ENCODE results near the gene MIEN1.
"Not testable (repeated sequence)": the region's sequence is repeated elsewhere in the genome, so short reads cannot be mapped to it uniquely, and the experiment has no call there.

MIEN1 gene

DNA sequence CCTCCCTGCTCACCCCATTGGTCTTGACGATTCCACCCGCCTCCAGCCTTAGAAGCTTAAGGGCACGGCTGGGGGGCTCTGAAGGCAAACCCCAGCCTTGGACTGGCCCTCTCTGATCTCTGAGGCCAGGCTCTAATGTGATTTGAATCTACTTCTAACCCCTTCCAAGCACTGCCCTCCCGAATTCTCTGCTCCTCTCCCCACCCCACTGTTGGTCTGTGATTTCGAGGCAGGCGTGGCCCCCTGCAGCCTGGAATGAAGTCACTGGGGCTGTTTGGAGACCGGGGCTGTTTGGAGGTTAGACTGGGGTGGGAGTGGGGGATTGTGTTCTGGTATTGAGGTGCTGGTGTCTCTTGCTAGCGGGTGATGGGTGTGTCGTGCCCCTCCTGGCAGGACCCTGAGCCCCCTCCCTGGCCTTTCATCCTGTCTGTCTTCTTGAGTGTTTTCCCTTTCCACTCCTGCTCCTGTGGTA, 9.6 kb upstream of the MIEN1 start:
- DNase-seq, result no peak

DNA sequence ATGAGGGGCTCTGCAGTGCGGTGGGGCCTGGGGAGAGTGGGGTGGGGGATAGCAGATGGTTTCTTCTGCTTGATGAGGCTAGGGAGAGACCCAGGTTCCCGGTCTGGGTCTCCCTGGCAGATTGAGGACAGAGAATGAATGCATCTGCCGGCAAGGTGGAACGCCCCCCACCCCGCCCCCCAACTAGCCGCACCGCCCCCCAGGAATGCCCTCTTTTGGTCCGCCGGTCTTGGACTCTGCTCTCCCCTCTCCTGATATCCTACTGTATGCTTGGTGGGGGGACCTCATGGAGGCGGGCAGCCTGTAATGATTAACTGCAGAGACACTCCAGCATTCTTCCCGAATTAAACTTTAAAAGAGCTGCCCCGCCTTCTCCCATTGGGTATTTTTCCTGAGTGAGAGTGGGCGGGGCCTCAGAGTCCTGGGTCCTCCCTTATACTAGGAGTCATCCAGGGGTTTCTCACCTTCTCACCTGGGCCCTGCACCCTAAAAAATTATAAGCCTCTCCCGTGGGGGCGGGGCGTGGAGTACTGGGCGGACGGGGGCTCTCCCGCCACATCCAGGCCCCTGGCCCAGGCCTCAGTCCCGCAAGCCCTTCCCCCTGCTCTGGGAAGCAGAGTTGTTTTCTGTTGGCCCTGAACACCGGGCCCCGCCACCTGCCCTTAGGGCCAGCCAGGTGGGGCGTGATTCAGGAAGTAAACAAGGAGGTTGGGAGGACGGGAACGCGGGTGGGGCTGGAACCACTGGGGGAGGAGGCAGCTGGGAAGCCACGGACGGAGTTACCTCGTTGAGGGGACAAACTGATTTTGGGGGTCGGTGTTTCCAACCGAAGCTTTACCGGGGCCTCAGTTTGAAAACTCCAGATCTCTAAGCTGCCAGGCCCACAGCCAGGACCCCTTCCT, 8.9 kb upstream of the MIEN1 start:
- DNase-seq, result no peak

DNA sequence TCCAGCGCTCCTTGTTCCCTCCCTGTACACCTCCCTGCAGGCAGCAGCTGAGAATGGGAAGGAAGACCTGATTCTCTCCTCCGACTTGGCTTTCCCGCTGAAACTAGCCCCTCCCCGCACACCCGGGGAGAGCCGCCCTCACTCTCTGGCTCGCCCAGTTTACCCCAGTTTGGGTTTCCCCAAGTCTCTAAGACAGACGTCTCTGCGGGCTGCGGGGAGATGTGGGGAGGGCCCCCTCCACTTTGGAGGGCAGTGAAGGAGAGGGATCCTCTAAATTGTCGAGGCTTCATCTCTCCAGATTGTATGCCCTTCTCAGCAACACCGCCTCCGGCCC, 8.2 kb upstream of the MIEN1 start:
- no peak for DNase-seq

- DNase-seq, result no peak
Measured at GRCh38 chr17:39737760-39738567, 7.6 kb upstream of the MIEN1 start, which contains the start of gene GRB7. Gene GRB7 (plus strand): TSS chr17:39737938. CDS start chr17:39742302, 4,364 bp downstream.

- no peak for DNase-seq
Measured at GRCh38 chr17:39737206-39737759, 7.0 kb upstream of the MIEN1 start.

GRCh38 chr17:39736319-39737165, 6.2 kb upstream of the MIEN1 start:
- no peak for DNase-seq

GRCh38 chr17:39735882-39736281, 5.5 kb upstream of the MIEN1 start:
- DNase-seq, result no peak

DNA sequence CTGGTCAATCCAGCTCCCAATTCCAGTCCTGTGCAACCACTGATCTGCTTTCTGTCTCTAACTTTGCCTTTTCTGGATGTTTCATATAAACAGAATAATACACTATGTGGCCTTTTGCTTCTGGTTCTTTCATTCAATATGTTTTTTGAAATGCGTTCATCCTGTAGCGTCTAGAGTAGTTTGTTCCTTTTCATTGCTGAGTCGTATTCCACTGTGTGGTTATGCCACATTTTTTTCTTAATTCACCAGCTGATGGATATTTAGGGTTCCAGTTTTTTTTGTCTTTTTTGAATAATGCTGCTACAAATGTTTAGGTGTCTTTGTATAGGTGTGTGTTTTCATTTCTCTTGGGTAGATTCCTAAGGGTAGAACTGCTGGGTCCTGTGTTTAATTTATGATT, 2.3 kb upstream of the MIEN1 start:
- no peak for DNase-seq

GRCh38 chr17:39729280-39729851, 966 bp downstream of the MIEN1 start:
- no peak for DNase-seq

DNA sequence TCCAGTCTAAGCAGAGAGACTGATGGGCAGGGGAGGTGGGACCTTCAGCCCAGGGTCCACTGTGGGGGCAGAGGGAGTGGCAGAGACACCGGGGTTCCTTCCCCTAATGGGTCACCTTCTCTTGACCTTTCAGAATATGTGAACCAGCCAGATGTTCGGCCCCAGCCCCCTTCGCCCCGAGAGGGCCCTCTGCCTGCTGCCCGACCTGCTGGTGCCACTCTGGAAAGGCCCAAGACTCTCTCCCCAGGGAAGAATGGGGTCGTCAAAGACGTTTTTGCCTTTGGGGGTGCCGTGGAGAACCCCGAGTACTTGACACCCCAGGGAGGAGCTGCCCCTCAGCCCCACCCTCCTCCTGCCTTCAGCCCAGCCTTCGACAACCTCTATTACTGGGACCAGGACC, 2.8 kb downstream of the MIEN1 start:
- no peak for DNase-seq

GRCh38 chr17:39726617-39727016, 3.7 kb downstream of the MIEN1 start:
- DNase-seq, result no peak

GRCh38 chr17:39725923-39726322, 4.4 kb downstream of the MIEN1 start:
- DNase-seq, result not testable (repeated sequence)

- no peak for DNase-seq
Measured at GRCh38 chr17:39724731-39725130, 5.6 kb downstream of the MIEN1 start.

- DNase-seq, result no peak
Measured at GRCh38 chr17:39722965-39723848, 7.1 kb downstream of the MIEN1 start.

DNA sequence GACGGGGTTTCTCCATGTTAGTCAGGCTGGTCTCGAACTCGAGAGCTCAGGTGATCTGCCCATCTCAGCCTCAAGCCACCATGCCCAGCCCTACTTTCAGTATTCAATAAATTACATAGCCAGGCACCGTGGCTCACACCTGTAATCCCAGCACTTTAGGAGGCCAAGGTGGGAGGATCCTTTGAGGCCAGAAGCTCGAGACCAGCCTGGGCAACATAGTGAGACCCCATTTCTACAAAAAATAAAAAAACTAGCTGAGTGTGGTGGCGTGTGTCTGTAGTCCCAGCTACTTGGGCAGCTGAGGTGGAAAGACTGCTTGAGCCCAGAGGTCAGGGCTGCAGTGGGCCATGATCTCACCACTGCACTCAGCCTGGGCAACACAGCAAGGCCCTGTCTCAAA, 8.2 kb downstream of the MIEN1 start:
- DNase-seq, result no peak

- no peak for DNase-seq
Measured at GRCh38 chr17:39719563-39720355, 10.6 kb downstream of the MIEN1 start.

GRCh38 chr17:39717660-39718059, 12.7 kb downstream of the MIEN1 start:
- no peak for DNase-seq

DNA sequence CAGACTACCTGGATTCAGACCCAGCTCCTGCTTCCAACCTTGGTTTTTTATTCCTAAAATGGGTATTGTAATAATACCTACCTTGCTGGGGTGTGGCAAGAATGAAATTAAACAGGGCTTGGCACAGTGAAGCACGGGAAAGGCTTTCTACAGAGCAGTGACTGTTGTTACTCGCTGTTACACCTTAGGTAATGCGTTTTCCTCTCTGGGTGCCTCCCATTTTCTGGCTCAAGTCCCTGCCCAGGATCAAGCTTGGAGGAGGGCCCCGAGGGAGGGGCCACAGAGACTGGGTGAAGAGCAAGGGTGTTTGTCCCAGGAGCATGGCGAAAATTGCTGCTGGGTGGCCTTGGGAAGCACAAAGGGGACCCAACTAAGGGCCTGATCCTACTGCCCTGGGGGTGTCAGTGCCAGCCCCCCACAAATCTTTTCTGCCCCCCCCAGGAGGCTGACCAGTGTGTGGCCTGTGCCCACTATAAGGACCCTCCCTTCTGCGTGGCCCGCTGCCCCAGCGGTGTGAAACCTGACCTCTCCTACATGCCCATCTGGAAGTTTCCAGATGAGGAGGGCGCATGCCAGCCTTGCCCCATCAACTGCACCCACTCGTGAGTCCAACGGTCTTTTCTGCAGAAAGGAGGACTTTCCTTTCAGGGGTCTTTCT, 13.3 kb downstream of the MIEN1 start:
- no peak for DNase-seq

- no peak for DNase-seq
Measured at GRCh38 chr17:39716073-39716818, 14.1 kb downstream of the MIEN1 start.
